Measurements from ENCODE around the gene OLFML1. TPM values are rescaled to one million over a fixed set of nuclear protein-coding genes. Genes with fewer than 3 reads are reported as not detected.

The OLFML1 gene
- total and polyA plus RNA-seq, 2 of the 13 experiments (the other 11 are each of a cell fraction or from before 2014, with no cell fraction given) = 0.89 to 0.90 TPM

- TF ChIP-seq GTF3A (CRISPR knock-in tag; conservative IDR thresholded peaks at IDR 0.05) (peak; percentile 45; the same call in 1 of the 2 replicates), NCOA2 (CRISPR knock-in tag; IDR thresholded peaks at IDR 0.05) (no peak), CTCF (CRISPR knock-in tag; IDR thresholded peaks at IDR 0.05) (peak; percentile 85), ZFY (CRISPR knock-in tag; IDR thresholded peaks at IDR 0.05) (peak; percentile 30), KDM5A (IDR thresholded peaks at IDR 0.05; ENCODE audit: borderline replicate concordance, low read length) (peak; percentile 54; the same call in 1 of the 2 replicates), ZNF333 (CRISPR knock-in tag; IDR thresholded peaks at IDR 0.05; ENCODE audit: borderline replicate concordance) (0 out of 2 replicates have a peak, but pooled peaks have one; percentile 55), HES4 (CRISPR knock-in tag; IDR thresholded peaks at IDR 0.05; ENCODE audit: borderline replicate concordance) (peak; percentile 48; the same call in 1 of the 2 replicates), FUBP1 (CRISPR knock-in tag; IDR thresholded peaks at IDR 0.05; ENCODE audit: borderline replicate concordance) (no peak), ZNF501 (CRISPR knock-in tag; IDR thresholded peaks at IDR 0.05) (peak; percentile 76; the same call in 1 of the 2 replicates), HOXA3 (CRISPR knock-in tag; IDR thresholded peaks at IDR 0.05) (no peak), PHF5A (CRISPR knock-in tag; IDR thresholded peaks at IDR 0.05; ENCODE audit: low read depth, unreplicated experiment) (no peak), GMEB2 (CRISPR knock-in tag; IDR thresholded peaks at IDR 0.05; ENCODE audit: low read depth) (no peak), GMEB1 (CRISPR knock-in tag; IDR thresholded peaks at IDR 0.05; ENCODE audit: borderline replicate concordance) (no peak), IRF9 (CRISPR knock-in tag; IDR thresholded peaks at IDR 0.05; ENCODE audit: borderline replicate concordance) (0 out of 2 replicates have a peak, but pooled peaks have one; percentile 18), NFE2L2 (IDR thresholded peaks at IDR 0.05; ENCODE audit: low read length) (no peak), ZNF850 (CRISPR knock-in tag; conservative IDR thresholded peaks at IDR 0.05) (no peak), EED (CRISPR knock-in tag; IDR thresholded peaks at IDR 0.05) (no peak), ZNF343 (CRISPR knock-in tag; IDR thresholded peaks at IDR 0.05) (peak; percentile 22; the same call in 1 of the 2 replicates), NR2F6 (IDR thresholded peaks at IDR 0.05) (no peak), NR2F6 (CRISPR knock-in tag; IDR thresholded peaks at IDR 0.05) (0 out of 2 replicates have a peak, but pooled peaks have one; percentile 11)
Observed at GRCh38 chr11:7513234-7514098, 28.2 kb downstream of the OLFML1 start, which contains the start of gene PPFIBP2 (continued).

Data from HepG2 (cell line).